DMS79 (cell line): Measurements from ENCODE around the gene CHCHD3.
"Not testable (repeated sequence)": the region's sequence is repeated elsewhere in the genome, so short reads cannot be mapped to it uniquely, and the experiment has no call there.

Experiments
- DNase-seq: peaks from one replicate; lab custom pipeline; 2025; lab: John Stamatoyannopoulos, UW

CHCHD3 gene

DNA sequence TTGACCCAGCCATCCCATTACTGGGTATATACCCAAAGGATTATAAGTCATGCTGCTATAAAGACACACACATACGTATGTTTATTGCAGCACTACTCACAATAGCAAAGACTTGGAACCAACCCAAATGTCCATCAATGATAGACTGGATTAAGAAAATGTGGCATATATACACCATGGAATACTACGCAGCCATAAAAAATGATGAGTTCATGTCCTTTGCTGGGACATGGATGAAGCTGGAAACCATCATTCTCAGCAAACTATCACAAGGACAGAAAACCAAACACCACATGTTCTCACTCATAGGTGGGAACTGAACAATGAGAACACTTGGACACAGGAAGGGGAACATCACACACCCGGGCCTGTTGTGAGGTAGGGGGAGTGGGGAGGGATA is 179.6 kb downstream of the CHCHD3 start:
- not testable (repeated sequence) for DNase-seq

DNA sequence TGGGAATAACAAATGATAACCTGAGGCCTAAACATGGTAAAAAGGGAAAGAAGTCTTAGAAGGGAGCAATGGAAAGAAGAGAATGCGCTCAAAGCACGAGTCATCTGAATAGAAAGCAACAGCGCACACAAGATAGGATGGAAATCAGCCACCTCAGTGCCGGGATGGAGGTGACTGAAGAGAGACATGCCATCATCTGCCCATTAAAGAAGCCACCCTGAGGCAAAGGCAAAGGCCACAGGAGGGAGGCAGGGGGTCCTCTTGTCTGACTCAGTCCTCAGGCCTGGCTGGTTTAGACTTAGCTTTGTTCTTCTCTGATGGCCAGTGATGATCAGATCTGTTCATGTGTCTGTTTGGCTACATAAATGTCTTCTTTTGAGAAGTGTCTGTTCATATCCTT is 180.6 kb downstream of the CHCHD3 start:
- no peak for DNase-seq

DNA sequence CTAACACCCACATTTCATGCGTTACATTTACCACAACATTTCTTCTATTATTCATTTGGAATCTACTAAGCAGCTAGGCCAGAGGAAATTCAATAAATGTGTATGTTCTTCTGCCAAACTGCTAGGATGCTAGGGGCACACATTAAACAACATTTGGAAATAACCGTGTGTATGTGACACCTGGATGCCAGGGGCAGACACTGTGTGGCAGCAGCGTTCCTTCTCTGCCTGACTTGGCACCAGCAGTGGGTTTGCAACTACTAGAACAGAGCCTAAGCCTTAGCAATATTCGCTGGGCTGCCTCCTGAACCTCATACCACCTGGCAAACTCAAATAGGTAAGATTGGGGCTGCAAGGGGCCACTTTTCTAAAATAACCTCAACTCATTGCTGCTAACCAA is 182.1 kb downstream of the CHCHD3 start:
- no peak for DNase-seq

DNA sequence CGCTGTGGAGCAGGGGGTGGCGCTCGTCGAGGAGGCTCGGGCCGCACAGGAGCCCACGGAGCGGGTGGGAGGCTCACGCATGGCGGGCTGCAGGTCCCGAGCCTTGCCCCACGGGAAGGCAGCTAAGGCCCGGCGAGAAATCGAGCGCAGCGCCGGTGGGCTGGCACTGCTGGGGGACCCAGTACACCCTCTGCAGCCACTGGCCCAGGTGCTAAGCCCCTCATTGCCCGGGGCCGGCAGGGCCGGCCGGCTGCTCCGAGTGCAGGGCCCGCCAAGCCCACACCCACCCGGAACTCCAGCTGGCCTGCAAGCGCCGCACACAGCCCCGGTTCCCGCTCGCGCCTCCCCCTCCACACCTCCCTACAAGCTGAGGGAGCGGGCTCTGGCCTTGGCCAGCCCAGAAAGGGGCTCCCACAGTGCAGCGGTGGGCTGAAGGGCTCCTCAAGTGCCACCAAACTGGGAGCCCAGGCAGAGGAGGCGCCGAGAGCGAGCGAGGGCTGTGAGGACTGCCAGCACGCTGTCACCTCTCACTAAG is 183.2 kb downstream of the CHCHD3 start:
- not testable (repeated sequence) for DNase-seq

DNA sequence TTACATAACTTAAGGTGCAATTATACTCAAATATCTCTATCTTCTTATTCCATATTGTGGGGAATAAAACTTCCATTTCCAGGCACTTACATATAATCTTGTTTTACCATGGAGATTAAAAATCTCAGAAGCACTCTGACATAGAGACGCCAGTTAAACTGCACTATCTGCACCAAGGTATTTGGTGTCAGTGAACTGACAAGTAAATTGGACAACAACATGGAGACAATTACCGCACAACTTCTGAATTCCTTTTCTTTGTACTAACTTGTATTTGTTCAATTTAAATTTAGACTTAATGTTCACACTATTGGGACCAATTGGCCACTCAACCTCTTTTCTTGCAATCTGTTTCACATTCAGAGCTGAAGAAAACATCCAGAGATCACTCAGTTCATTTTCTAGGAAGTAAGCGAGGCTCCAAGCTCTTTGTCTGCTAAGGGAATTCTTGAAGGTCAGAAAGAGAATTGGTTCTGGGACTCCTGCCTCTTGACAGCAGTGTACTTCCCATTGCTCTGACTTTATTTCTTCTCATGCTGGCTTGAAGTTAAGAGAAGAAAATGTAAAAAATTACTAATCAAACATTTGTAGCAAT is 184.7 kb downstream of the CHCHD3 start:
- no peak for DNase-seq

DNA sequence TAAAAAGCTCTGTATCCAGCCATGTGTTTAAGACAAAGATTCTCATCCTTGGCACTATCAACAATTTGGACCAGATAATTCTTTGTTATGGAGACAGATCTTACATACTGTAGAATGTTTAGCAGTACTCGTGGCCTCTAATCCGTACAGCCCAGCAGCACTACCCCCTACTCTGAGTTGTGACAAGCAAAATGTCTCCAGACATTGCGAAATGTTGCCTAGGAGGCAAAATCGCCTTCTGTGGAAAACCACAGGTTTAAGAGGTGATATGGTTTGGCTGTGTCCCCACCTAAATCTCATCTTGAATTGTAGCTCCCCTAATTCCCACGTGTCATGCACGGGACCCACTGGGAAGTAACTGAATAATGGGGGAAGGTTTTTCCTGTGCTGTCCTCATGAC is 186.7 kb downstream of the CHCHD3 start:
- no peak for DNase-seq

DNA sequence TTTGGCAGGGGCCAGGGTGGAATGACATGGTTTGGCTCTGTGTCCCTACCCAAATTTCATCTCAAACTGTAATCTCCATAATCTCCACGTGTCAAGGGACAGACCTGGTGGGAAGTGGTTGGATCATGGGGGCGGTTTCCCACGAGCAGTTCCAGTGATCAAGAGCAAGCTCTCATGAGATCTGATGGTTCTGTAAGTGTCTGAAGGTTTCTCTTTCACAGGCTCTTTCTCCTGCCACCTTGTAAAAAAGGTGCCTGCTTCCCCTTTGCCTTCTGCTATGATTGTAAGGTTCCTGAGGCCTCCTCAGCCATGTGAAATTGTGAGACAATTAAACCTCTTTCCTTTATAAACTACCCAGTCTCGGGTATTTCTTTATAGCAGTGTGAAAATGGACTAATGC is 188.3 kb downstream of the CHCHD3 start:
- no peak for DNase-seq

DNA sequence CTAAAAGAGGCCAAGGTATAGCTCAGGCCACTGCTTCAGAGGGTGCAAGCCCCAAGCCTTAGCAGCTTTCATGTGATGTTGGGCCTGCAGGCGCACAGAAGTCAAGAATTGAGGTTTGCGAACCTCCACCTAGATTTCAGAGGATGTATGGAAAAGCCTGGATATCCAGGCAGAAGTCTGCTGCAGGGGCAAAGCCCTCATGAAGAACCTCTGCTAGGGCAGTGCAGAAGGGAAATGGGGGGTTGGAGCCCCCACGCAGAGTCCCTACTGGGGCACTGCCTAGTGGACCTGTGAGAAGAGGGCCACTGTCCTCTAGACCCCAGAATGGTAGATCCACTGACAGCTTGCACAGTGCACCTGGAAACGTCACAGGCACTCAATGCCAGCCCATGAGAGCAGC is 189.1 kb downstream of the CHCHD3 start:
- DNase-seq = not testable (repeated sequence)

DNA sequence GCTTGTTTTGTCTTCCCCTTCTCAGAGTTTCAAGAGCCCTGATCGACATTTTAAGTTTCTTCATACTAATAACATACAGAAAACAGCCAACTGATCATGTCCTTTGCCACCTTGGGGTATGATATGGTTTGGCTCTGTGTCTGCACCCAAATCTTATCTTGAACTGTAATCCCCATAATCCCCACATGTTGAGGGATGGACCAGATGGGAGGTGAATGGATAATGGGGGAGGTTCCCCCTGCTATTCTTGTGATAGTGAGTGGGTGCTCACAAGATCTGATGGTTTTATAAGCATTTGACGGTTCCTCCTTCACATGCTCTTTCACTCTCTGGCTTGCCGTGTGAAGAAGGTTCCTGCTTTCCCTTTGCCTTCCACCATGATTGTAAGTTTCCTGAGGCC is 190.3 kb downstream of the CHCHD3 start:
- DNase-seq = no peak

DNA sequence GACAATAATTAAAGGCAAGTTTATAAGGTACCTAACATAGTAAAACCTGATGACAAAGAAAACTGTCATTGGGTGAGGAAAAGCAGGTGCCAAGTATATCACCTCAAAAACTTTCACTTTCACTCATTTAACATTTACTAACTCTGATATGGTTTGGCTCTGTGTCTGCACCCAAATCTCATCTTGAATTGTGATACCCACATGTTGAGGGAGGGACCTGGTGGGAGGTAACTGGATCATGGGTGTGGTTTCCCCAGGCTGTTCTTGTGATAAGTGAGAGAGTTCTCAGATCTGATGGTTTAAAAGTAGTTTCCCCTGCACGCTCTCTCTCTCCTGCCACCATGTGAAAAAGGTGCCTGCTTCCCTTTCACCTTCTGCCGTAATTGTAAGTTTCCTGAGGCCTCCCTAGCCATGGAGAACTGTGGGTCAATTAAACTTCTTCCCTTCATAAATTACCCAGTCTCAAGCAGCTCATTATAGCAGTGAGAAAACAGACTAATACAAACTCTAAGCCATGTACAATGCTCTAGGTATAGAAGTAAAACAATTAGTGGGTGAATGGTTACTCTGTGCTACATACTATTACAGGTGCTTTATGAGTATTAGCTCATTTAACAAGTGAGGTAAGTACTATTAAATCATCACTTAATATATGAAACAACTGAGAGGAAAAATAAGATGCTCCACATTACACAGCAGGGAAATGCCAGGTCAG is 199.0 kb downstream of the CHCHD3 start:
- DNase-seq = no peak

DNA sequence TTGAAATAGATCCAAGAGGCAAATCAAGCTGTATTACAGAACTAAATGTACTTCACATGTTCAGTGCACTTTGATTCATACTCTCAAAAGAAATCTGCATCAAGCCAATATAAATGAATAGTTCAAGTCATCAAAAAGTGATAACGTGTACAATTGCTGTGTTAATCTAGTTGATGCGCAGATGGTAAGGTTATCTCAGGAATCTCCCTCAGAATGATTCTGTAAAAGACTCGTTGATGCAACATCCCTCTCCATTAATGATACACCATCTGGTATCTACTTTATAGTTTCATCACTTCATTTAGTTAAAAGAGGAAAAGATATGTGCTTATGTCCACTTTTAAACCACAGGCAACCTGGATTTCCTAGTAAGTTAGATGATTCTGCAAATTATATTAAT is 200.6 kb downstream of the CHCHD3 start:
- DNase-seq = no peak

DNA sequence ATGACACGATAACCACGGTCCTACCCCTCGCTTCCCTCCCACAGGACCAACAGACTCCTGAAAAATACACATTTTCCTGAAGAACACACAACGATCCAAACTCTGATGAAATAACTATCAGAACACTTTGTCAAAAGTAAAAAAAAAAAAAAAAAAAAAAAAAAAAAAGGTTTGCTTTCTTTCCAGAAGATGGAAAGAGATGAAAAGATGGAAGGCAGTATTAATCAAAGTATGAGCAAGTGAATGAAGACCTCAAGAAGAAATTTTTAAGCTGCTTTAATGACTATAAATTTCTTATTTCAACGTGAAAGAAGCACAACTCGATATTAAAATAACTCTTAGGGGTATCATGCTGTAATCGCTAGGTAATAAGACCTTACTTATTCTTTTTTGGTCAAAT is 202.3 kb downstream of the CHCHD3 start:
- DNase-seq = no peak

DNA sequence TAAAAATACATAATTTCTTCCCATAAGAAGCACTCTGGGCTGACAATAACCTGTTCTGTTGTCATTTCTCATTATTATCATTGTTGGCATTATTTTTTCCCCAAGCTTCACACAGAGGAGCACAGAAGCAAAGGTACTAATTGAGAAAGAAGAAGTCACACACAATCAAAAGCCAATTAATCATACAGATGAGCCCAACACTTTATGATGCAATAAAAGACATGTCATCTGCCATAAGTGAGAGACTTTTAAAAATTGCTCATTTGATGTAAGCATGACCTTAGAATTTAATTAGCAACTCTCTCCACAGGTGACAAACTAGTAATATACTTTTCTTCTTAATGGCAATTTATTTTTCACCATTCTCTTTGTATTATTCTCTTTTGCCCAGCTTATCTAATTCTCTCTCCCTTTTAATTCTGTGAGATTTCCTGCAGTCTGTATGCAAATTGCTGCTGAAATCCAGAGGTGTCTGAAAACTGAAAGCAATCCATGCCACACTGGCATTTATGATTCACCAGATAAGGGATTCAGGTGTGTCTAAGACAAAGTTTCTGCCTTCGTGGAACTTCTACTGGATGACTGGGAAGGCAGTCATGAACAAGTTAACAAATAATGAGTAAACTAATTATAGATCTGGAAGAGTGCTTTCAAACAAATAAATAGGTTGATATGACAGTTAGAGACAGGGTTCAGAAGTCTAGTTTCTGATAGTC is 203.5 kb downstream of the CHCHD3 start:
- no peak for DNase-seq

DNA sequence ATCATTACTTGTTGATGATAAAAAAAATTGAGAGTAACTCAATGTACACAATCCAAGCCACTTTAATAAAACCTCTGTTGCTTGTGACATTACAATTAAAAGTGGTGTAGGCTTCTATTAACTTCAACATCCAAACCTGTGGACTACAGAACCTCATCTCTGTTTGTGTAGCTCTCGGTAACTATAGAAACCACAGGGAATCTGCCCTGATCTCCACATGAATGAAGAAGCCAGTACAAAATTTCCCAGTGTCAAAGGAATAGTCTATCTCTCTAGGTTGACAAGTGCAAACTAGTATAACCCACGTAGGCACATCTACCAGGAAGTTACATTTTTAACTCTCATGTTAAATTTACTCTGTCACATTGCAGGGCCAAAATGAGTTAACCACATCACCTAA is 204.3 kb downstream of the CHCHD3 start:
- DNase-seq = no peak

DNA sequence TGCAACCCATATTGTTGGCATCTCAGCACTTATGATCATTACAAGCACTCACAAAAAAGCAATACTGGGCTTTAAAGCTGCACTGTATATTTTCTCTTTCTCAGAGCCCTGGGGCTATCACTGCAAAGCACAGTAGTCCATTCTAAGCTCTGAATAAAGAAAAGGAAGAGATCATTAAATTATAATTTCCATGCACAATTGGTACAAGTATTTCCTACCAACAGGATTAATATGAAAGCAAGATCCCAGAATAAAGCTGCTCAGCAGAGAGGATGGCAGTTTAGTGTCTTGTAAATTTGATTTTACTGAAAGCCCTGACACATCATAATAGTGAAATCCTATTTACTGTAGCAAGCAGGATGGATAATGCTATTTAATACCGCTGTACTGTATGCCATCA is 205.3 kb downstream of the CHCHD3 start:
- no peak for DNase-seq

DNA sequence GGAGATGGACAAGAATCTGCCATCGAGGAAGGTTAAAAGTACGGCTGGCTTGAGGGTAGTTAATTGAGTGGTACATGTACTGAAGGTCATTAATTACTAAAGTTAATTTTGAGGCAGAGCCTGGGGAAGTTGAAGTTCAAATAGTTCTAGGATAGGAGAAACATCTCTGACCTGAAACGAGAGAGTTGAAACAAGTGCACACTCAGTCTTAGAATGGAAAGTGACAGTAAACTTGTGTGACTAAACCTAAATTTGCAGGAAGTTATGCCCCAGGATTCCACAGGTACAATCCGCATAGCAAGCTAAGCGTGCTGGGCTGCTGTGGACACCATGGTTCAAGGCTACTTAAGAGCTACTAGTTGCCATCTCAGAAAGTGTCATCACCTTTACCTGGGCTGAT is 209.9 kb downstream of the CHCHD3 start:
- DNase-seq = no peak

DNA sequence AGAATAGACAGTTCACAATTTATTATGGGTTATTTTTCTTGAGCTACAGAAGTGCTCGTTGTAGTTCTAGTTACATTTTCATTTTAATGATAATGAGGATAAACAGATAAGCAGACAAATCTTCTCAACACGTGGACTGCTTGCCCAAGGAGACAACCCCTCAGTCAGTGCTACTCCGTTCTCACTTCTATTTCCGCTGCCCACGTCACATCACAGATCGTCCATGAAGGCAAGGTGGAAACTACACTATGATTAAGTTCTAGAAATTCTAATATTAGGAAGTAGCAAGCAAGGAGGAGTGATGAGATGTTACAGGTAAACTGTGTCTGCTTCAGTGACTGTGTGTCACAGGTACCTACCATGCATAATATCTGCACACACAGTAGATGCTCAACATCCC is 210.5 kb downstream of the CHCHD3 start:
- no peak for DNase-seq

DNA sequence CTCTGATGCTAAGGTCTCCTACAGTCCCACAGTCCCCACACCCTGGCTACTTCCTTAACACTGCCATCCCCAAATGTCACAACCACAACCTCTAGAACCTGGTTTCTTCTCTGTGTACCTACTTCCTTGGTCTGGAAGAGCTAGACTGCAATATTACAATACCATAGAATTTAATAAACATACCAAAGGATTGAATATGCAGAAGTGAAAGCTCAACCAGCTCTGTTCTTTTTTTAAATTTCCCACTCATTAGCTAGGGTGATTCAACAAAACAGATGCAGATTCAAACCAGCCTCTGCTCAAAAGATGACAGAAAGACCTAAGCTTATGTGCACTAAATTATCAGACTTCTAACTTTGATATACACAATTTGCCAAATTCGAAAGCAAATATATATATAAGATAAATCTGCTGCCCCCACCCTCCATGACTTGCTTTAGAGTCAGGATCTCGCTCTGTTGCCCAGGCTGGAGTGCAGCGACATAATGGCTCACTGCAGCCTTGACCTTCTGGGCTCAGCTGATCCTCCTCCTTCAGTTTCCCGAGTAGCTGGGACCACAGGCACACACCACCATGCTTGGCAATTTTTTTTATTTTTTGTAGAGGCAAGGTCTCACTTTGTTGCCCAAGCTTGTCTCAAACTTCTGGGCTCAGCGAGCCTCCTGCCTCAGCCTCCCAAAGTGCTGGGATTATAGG is 212.6 kb downstream of the CHCHD3 start:
- DNase-seq = no peak

DNA sequence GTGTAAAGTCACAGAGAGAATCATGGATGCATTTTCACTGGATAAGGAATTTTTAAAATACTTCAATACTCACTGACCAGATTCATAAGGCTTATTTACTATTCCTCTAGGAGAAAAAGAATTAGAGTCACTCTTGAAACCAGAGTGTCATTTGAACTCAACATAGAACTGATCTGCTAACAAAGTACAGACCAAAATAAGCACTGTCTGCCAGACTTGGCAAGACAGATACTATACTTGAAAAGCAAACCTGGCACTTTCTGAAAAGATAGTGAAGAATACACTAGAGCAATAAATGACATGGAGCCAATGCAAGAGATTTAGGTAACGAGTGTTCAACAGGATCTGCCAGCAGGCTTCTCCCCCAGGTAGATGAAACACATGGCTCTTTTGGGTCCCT is 215.3 kb downstream of the CHCHD3 start:
- DNase-seq = no peak

DNA sequence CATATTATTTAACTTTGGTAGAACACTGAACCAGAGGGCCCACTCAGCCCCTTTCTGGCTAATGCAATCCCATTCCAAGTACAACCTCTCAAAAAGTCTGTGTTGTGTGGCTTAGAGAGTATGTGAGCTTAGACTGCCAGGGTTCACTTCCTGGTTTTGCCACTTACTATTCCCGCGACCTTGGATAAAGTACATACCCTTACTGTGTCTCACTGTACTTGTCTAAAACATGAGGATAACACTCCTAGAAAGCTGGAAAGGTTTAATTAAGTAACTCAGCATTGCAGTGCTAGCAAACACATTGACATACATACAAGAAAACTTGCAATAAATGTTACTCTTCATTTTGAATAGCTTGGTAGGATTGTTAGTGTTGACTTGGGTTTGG is 215.8 kb downstream of the CHCHD3 start:
- DNase-seq = no peak

DNA sequence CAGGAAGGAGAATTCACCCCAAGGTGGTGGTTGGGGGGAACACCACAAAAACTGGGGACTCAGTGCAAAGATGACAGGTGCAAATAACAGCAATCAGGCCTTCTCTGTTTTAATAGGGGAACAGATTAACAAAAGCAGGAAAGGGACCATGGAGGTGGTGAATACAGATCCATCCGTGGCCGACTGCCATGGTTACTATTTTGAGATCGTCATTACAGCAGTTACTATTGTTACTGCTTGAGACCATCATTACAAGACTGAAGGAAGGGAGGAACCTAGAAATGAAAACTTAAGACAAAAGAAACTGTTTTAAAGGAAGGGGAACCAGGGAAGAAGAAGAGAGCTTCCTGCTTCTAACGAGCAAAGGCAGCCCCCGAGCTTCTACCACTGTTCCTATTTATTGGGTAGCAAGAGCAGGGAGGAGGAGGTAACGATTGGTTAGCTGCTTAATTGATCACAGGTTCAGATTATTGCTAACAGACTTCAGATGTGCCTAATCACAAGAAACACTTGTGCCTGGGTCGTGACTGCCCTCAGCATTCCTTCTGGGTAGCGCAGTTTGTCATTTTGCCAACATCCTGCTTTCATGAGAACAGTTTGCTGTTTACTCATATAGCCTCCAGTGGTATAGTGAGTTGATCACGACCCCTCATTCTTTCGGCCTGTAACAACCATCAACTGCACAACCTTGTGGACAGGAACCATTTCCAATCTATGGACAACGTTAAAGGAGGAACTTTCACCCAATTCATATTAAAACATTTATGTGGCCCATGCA is 216.3 kb downstream of the CHCHD3 start:
- no peak for DNase-seq
